ENCODE data around the gene EFCAB11. TPM values are rescaled to one million over a fixed set of nuclear protein-coding genes. Genes with fewer than 3 reads are reported as not detected.

The EFCAB11 gene
- polyA plus RNA-seq, 3 donors = 2.0 to 4.3 (median 2.1) TPM

DNA sequence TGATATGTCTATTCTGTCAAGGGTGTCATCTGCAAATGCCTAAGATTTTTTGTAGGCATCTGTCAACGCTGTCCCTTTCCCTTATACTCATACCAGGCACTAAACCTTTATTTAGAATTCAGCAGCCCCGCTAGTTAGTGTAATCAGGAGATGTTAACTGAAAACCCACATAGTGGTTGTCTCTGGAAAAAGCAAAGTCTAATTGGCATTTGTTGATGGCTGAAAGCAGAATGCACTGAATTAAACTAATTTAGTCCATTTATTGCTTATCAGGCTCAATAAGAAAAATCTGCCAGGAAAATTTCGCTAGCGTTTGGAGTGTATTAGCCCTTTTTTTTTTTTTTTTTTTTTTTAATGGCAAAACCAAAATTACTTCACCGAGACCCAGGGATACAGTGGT is 35.7 kb upstream of the EFCAB11 start:
- intact Hi-C loops (cut with micrococcal nuclease) = no loop called here
- H2AFZ ChIP-seq (ENCODE audit: insufficient read depth, low read depth, low read length, poor library complexity, severe bottlenecking) = no peak overlapping the region
- H3K27ac ChIP-seq (ENCODE audit: low read depth in 1 of 2, low read length in 2 of 2) = no peak overlapping the region
- Mint-ChIP-seq H3K4me1 (no peaks in the 10 kb centered on the region), H3K36me3 (peaks cover 74 to 80% of the 10 kb centered on the region in 2 donors), H3K4me3 (no peak overlapping the region), H3K9me3 (no peaks in the 10 kb centered on the region), H3K27me3 (ENCODE audit: low read depth in 3 of 3) (peaks cover 0 to 2% (median 0%) of the 10 kb centered on the region in 3 donors), H3K27ac (no peak overlapping the region)
- no peaks in the 10 kb centered on the region for H3K4me1 ChIP-seq (ENCODE audit: control insufficient read depth in 1 of 2, insufficient read depth in 2 of 2, low read length in 2 of 2)
- no peaks in the 10 kb centered on the region for H3K9me3 ChIP-seq (replicated peaks in 1 of 2; ENCODE audit: control insufficient read depth in 1 of 2, insufficient read depth in 1 of 2, low read length in 2 of 2)
- H3K27me3 ChIP-seq (ENCODE audit: control insufficient read depth in 2 of 2, insufficient read depth in 2 of 2, low read length in 2 of 2) = no peaks in the 10 kb centered on the region
- H3K4me3 ChIP-seq (replicated peaks in 1 of 3; ENCODE audit: low read depth in 2 of 3, low read length in 3 of 3) = no peak overlapping the region
- no peak overlapping the region for H3K4me2 ChIP-seq (replicated peaks; ENCODE audit: extremely low read depth, low read length, poor library complexity, severe bottlenecking)
- TF ChIP-seq, protein P1, sequence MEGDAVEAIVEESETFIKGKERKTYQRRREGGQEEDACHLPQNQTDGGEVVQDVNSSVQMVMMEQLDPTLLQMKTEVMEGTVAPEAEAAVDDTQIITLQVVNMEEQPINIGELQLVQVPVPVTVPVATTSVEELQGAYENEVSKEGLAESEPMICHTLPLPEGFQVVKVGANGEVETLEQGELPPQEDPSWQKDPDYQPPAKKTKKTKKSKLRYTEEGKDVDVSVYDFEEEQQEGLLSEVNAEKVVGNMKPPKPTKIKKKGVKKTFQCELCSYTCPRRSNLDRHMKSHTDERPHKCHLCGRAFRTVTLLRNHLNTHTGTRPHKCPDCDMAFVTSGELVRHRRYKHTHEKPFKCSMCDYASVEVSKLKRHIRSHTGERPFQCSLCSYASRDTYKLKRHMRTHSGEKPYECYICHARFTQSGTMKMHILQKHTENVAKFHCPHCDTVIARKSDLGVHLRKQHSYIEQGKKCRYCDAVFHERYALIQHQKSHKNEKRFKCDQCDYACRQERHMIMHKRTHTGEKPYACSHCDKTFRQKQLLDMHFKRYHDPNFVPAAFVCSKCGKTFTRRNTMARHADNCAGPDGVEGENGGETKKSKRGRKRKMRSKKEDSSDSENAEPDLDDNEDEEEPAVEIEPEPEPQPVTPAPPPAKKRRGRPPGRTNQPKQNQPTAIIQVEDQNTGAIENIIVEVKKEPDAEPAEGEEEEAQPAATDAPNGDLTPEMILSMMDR (IDR thresholded peaks at IDR 0.05) = no peak
- WGBS (ENCODE audit: insufficient coverage) = no CpG with 5 or more reads among the region's 5 CpGs
- H4K20me1 ChIP-seq (ENCODE audit: insufficient read depth, low read length) = no peaks in the 10 kb centered on the region
- no peak overlapping the region for H3K9ac ChIP-seq (ENCODE audit: insufficient read depth, low read length, poor library complexity, severe bottlenecking)
- H3K36me3 ChIP-seq (replicated peaks in 1 of 2; ENCODE audit: control insufficient read depth in 1 of 2, insufficient read depth in 2 of 2, low read length in 2 of 2) = peaks cover 79 to 98% of the 10 kb centered on the region in 2 donors
- DNase-seq = no peak
- H3K79me2 ChIP-seq (ENCODE audit: insufficient read depth, low read length) = no peaks in the 10 kb centered on the region

DNA sequence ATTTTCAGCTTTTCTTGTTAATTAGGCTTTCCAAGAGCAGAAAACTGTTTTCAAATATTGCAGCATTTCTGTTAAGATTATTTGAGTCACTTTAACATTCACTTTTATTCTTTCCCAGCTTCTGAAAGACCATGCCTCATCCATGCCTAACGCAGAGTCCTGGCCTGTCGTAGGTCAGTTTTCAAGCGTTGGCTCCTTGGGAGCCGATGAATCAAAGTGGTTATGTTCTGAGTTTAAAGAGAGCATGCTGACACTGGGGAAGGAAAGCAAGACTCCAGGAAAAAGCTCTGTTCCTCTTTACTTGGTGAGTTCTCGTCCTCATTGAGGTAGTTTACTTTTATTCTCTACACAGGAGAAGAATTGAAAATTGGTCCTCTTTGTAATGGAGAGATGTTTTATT is 34.3 kb upstream of the EFCAB11 start:
- Mint-ChIP-seq H3K9me3 (no peaks in the 10 kb centered on the region), H3K27ac (peak overlapping the region in 2 of 7 donors; percentile 21 to 33), H3K4me1 (no peaks in the 10 kb centered on the region), H3K36me3 (peaks cover 76 to 81% of the 10 kb centered on the region in 2 donors), H3K4me3 (no peak overlapping the region), H3K27me3 (ENCODE audit: low read depth in 3 of 3) (peaks cover 0 to 2% (median 0%) of the 10 kb centered on the region in 3 donors)
- no peak overlapping the region for H3K27ac ChIP-seq (ENCODE audit: low read depth in 1 of 2, low read length in 2 of 2)
- DNase-seq = no peak
- no peak overlapping the region for H2AFZ ChIP-seq (ENCODE audit: insufficient read depth, low read depth, low read length, poor library complexity, severe bottlenecking)
- no peaks in the 10 kb centered on the region for H3K79me2 ChIP-seq (ENCODE audit: insufficient read depth, low read length)
- TF ChIP-seq, protein P1 (IDR thresholded peaks at IDR 0.05) = no peak
- WGBS (ENCODE audit: insufficient coverage) = 100% methylated on average over 3 of the region's 5 CpGs
- no peak overlapping the region for H3K4me2 ChIP-seq (replicated peaks; ENCODE audit: extremely low read depth, low read length, poor library complexity, severe bottlenecking)
- H4K20me1 ChIP-seq (ENCODE audit: insufficient read depth, low read length) = no peaks in the 10 kb centered on the region
- intact Hi-C loops (cut with micrococcal nuclease) = no loop called here
- H3K27me3 ChIP-seq (ENCODE audit: control insufficient read depth in 2 of 2, insufficient read depth in 2 of 2, low read length in 2 of 2) = no peaks in the 10 kb centered on the region
- H3K4me1 ChIP-seq (ENCODE audit: control insufficient read depth in 1 of 2, insufficient read depth in 2 of 2, low read length in 2 of 2) = no peaks in the 10 kb centered on the region
- H3K9ac ChIP-seq (ENCODE audit: insufficient read depth, low read length, poor library complexity, severe bottlenecking) = no peak overlapping the region
- H3K36me3 ChIP-seq (replicated peaks in 1 of 2; ENCODE audit: control insufficient read depth in 1 of 2, insufficient read depth in 2 of 2, low read length in 2 of 2) = peaks cover 73 to 97% of the 10 kb centered on the region in 2 donors
- no peak overlapping the region for H3K4me3 ChIP-seq (replicated peaks in 1 of 3; ENCODE audit: low read depth in 2 of 3, low read length in 3 of 3)
- H3K9me3 ChIP-seq (replicated peaks in 1 of 2; ENCODE audit: control insufficient read depth in 1 of 2, insufficient read depth in 1 of 2, low read length in 2 of 2) = no peaks in the 10 kb centered on the region
